NK-92 (cell line): ENCODE measurements around the gene PNRC2.

Experiments
- DNase-seq: peaks from one replicate; lab custom pipeline; 2025; ENCODE audit not compliant: unreplicated experiment; lab: John Stamatoyannopoulos, UW

PNRC2 gene

GRCh38 chr1:23959461-23960290 lies at the start of gene PNRC2:
Gene PNRC2, plus strand, starts transcription at chr1:23959828. Its CDS starts 1,630 bp downstream, at chr1:23961458.
- peak; percentile 79 for DNase-seq

GRCh38 chr1:23910144-23910543 lies 49.5 kb upstream of the PNRC2 start:
- no peak for DNase-seq

DNA sequence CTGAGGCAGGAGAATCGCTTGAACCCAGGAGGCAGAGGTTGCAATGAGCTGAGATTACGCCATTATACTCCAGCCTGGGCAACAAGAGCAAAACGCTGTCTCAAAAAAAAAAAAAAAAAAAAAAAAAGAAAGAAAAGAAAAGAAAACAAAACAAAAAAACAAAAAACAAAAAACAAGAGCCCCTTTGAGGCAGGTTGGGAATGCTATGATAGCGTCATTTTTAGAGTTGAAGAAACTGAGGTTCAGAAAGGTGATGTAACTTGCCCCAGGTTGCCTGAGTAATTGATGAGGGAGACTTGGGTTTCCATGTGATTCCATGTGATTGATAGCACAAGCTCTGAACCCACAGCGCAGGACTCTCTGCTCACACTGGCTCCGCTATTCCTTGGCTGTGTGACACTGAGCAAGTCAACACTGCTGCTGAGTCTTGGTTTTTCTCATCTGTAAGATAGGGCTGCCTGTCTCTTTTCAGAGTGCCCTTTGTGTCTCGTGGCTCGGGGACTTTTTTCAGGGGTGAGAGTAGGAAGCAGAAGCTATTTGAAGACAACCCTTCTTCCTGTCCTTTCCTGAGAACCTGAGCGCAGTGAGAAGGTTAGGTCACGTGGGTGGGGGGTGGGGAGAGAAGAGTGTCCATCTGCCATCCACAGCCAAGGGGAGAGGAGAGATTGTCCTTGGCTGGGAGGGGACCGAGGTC lies 48.9 kb upstream of the PNRC2 start:
- no peak for DNase-seq

DNA sequence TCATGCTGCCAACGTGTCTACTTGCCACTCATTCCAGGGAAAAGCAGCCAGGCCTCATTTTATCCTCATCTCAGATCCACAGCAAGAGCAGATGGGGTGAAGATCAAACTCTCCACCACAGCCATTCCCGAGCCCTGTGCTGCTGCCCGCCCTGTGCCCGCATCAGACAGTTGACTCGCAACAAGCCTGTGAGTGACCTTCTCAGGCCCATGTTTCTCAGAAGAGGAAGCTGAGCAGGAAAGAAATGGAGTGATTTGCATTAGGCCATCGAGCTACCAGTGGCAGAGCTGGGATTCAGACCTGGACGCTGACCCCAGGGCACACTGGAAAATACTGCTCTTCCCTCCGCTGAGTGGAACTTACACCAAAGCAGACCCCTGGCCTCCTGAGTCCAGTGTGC lies 47.7 kb upstream of the PNRC2 start:
- DNase-seq, result no peak

DNA sequence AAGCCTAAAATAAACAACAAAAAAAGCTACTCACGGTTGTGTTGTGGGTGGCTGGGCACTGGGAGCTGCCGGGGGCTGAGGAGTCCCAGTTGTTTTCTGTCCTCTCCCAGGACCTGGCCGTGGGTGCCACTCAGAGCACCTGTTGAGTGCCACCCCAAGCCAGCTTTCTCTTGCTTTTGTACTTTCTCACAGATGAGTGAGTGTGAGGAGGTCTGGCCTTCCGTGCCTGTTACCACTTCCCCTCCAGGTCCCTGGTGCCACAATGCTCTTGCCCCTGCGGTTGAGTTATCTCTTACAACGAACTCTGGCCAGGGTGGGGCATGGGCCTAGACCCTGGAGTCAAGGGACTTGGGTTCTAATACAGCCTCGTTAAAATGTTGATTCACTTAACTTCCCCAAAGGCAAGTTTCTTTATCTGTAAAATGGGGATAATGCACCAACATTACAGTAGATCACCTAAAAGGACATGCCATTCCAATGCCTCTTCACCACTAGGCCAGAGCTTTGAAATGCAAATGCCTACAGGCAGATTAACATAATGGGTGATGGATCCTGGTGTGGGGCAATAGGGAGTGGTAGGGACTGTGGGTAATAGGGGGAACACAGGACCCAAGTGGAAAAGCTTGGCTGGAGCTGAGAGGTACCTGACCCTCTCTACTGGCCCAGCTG lies 46.3 kb upstream of the PNRC2 start, which contains the start of gene CNR2:
Gene CNR2, minus strand, starts transcription at position 151 of the 669 bp plus-strand sequence. CDS start 37,745 bp downstream, outside the sequence.
- no peak for DNase-seq

GRCh38 chr1:23914921-23915320 lies 44.7 kb upstream of the PNRC2 start:
- DNase-seq, result no peak

- DNase-seq, result no peak
These were observed 44.2 kb upstream of the PNRC2 start for GRCh38 chr1:23915466-23915865.

GRCh38 chr1:23916209-23917131 lies 43.2 kb upstream of the PNRC2 start:
- no peak for DNase-seq

DNA sequence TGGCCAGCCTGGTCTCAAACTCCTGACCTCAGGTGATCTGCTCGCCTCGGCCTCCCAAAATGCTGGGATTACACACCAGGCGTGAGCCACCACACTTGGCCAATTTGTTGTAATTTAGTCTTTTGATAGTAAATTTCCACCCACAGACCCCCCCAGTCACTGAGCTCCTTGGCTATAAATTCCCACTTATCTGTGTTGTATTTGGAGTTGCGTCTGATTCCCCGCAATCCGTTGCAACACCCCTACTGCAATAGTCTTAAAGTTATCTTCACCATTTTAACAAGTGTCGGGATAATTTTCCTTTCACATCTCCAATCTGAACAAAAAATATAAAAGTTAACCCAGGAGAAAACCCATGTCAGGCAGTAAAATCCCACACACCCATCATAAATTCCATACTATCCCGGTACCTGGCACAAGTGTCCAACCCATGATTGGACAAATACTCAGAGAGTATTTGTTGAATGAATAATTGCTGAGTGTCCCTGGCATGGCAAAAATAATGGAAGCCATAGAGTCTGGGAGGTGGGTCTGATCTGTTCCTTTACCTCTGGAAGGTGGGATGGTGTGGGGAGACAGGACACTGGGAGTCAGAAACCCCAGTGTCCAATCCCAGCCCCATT lies 37.2 kb upstream of the PNRC2 start:
- DNase-seq, result no peak

DNA sequence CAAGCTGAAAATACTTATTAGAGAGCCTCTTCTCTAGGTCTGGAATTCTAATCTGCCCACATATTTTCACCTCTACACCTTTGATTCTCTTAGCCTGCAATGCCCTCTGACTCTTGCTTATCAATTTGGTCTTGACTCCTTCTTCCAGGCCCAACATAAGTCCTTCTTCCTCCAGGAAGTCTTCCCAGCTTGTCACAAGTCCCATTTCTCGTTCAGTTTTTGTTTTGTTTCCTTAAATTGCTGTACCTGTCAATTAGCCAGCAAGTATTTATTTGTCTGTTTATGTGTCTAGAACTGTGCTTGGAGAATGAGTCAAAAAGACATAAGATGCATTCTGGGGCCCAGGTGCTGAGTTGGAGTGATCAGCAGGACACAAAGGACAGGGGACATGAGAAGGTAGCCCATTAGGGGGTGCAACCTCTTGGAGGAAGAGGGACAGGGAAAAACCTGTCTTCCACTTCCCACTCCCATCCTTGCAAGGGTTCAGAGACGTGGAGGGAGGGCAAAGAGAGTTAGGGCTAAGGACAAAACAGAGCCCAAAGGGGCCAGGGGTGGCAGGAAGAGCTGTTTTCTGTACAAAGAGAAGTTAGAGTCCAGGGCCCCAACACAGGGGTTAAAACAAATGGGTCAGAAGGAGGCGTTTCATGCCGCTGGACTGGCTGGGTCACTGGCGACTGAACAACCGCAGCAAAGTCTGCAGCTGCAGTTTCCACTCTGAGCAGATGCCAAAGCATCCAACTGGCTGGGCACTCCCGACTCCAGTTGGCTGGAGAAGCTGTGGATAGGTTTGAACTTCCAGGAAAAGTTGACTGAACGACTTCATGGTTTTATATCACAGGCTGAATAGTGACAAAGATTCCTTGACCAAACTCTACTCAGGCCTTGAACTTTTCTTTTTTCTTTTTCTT lies 35.8 kb upstream of the PNRC2 start:
- no peak for DNase-seq

GRCh38 chr1:23924601-23925000 lies 35.0 kb upstream of the PNRC2 start:
- no peak for DNase-seq

- DNase-seq, result no peak
These were observed 34.3 kb upstream of the PNRC2 start for GRCh38 chr1:23925279-23925678.

DNA sequence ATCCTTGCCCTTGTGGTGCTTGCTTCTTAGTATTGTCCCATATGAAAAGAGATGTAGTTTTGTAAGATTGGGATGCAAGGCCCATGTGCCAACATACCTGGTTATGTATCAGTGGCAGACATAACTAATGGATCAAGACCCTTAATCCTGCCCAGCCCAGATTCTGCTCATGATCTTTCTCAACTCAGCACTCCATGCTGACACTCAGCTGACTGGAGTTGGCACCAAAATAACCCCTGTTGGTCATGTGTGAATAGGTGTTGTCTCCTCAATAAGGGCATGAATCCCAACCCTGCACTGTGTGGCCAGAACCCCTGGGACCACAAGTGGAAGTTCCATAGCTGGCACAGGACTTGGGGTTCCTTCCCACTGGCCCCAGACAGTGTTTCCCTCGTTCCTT lies 32.5 kb upstream of the PNRC2 start:
- no peak for DNase-seq

DNA sequence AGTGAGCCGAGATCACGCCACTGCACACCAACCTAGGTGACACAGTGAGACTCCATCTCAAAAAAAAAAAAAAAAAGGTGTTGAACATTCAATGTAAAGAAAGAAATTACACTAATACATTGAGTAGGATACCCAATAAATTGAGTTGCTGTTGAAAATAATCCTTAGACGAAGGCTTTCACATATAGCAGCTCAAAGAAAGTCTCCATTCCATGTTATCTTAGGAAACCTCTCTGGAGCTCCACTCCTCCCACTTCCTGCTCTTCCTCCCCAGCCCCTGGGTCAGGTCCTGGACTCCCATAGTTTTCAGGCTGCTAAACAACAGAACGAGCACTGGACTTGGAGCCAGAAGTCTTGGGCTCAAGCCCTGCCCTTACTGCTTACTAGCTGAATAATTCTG lies 30.8 kb upstream of the PNRC2 start:
- no peak for DNase-seq

DNA sequence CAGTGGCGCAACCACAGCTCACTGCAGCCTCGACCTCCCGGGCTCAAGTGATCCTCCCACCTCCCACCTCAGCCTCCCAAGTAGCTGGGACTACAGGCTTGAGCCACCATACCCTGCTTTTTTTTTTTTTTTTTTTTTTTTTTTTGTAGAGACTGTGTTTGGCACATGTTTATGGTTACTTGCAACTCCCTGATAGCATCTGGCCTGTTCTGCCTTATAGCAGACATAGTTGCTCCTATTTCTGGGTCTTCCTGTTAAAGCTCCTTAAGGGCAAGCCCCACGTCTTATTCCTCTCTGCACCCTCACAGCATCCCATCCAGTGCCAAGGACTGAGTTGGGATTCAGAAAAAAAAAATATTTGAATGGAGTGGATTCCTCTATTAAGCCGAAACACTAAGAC lies 29.4 kb upstream of the PNRC2 start:
- no peak for DNase-seq

DNA sequence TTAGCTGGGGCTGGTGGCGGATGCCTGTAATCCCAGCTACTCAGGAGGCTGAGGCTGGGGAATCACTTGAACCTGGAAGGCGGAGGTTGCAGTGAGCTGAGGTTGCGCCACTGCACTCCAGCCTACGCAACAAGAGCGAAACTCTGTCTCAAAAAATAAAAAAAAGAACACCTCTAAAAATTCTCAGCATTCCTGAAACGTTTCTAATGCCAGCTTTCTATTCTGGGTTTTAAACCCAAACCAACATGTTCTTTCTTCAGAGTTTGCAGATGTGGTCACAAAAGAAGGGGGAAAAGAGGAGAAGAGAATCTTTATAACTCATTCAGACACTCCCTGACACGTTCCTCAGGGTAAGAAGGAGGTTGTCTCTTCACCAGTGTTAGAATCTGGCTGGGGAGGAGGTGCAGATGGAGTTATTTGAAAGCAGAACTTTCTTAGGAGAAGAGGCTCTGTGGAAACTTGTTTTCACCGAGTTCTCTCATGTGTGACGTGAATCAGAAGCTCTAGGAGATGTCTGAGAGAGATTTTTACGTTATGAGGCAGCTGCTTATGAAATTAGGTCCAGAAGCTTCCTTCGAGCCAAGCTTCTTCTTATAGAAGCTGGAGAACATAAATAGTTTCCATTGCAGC lies 28.7 kb upstream of the PNRC2 start:
- no peak for DNase-seq

GRCh38 chr1:23931491-23931880 lies 28.1 kb upstream of the PNRC2 start:
- no peak for DNase-seq

DNA sequence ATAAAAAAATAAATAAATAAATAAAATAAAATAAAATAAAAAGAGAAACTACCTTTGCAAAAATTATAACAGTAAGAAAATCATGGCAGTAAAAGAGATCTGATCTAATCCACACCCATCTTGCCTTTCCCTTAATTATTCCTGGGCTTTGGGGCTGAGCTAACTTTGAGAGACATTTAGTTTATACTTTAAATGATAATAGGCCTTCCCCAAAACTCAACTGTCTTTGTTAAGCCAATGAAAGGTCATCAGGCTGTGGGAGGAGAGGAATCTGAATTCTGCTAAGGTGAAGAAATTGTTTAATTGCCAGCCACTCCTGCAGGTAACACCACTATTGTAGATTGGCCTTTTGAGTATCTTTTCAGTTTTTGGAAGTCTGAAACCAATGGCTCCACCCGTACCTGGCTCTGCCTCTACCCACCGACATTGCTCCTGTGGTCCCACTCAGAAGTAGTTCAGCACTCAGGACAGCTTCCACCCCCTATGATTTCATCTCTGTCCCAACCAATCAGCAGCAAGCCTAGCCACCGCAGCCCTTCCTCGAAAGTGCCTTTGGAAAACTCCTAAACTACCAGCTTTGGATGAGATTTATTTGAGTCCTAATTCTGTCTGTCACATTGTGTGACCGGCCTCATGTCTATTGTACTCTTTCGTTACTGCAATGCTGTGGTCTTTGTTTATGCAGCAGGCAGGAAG lies 23.0 kb upstream of the PNRC2 start:
- DNase-seq, result no peak
